ENCODE results near the gene DLEC1. TPM values are rescaled to one million over a fixed set of nuclear protein-coding genes. Genes with fewer than 3 reads are reported as not detected.
A peak's percentile ranks its signal among the peaks of the same experiment; 100 is the strongest.

The DLEC1 gene
- polyA plus RNA-seq, 1 experiment, result 0.04 TPM

DNA sequence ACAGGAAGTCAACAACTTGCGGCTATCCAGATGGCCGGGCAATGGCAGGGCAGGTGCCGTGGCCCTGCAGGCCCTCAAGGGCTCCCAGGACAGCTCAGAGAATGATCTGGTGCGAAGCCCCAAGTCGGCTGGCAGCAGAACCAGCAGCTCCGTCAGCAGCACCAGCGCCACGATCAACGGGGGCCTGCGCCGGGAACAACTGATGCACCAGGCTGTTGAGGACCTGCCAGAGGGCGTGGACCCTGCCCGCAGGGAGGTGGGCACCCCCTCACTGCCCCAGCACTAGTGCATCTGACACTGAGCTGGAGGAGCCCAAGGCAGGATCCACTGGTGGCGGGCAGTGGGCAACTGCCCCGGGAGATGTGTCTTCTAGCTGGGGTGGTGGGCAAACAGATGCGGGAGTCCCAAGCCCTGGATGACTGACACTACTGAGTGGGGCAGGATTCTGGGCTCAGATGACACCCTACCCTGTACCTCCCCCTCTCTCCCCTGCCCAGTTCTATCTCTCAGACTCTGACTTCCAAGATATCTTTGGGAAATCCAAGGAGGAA, 32.5 kb upstream of the DLEC1 start:
- H3K27ac ChIP-seq (ENCODE audit: low read depth, low read length), result no peak overlapping the region
- CTCF ChIA-PET, result interaction anchor here (0.8 to 1.1 kb wide), 3 partner anchors 9 to 192 kb away, joined by 3 to 7 read pairs (median 4); no protein-coding TSS in a partner anchor
- H3K27me3 ChIP-seq (ENCODE audit: control insufficient read depth, insufficient read depth, low read length), result no peaks in the 10 kb centered on the region
- POLR2A ChIA-PET, result no interaction called here
- no peak for DNase-seq (ENCODE audit: low read depth, low spot score)
- TF ChIP-seq, protein P1, sequence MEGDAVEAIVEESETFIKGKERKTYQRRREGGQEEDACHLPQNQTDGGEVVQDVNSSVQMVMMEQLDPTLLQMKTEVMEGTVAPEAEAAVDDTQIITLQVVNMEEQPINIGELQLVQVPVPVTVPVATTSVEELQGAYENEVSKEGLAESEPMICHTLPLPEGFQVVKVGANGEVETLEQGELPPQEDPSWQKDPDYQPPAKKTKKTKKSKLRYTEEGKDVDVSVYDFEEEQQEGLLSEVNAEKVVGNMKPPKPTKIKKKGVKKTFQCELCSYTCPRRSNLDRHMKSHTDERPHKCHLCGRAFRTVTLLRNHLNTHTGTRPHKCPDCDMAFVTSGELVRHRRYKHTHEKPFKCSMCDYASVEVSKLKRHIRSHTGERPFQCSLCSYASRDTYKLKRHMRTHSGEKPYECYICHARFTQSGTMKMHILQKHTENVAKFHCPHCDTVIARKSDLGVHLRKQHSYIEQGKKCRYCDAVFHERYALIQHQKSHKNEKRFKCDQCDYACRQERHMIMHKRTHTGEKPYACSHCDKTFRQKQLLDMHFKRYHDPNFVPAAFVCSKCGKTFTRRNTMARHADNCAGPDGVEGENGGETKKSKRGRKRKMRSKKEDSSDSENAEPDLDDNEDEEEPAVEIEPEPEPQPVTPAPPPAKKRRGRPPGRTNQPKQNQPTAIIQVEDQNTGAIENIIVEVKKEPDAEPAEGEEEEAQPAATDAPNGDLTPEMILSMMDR (IDR thresholded peaks at IDR 0.05; ENCODE audit: low read depth, low read length), result 0 out of 2 replicates have a peak, but pooled peaks have one; percentile 2
- no peaks in the 10 kb centered on the region for H3K9me3 ChIP-seq (ENCODE audit: control insufficient read depth, insufficient read depth, low read length)
- no peak overlapping the region for H3K4me3 ChIP-seq (ENCODE audit: low read depth, low read length)

DNA sequence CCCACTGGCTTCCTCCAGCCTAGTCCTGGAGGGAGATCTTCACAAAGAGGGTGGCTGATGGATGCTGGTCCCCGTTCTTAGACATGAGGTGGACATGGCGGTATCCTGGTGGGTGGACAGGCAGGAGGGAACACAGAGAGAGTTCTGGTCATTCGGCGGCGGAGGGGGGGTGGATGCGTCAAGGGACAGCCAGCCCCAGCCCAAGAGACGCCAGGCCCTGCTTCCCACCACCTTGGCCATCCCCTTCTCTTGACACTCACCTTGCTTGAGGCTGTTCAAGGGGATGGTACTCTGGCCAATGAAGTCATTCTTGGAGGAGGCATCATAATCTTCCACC, 31.3 kb upstream of the DLEC1 start:
- Histone ChIP-seq H3K27me3 (ENCODE audit: control insufficient read depth, insufficient read depth, low read length) (no peaks in the 10 kb centered on the region), H3K27ac (ENCODE audit: low read depth, low read length) (no peak overlapping the region), H3K4me3 (ENCODE audit: low read depth, low read length) (no peak overlapping the region), H3K9me3 (ENCODE audit: control insufficient read depth, insufficient read depth, low read length) (no peaks in the 10 kb centered on the region)
- TF ChIP-seq, protein P1 (IDR thresholded peaks at IDR 0.05; ENCODE audit: low read depth, low read length), result no peak
- ChIA-PET CTCF (interaction anchor here (1.1 kb wide), 1 partner anchor 11 kb away, joined by 7 read pairs; no protein-coding TSS in a partner anchor), POLR2A (no interaction called here)
- DNase-seq (ENCODE audit: low read depth, low spot score), result no peak

DNA sequence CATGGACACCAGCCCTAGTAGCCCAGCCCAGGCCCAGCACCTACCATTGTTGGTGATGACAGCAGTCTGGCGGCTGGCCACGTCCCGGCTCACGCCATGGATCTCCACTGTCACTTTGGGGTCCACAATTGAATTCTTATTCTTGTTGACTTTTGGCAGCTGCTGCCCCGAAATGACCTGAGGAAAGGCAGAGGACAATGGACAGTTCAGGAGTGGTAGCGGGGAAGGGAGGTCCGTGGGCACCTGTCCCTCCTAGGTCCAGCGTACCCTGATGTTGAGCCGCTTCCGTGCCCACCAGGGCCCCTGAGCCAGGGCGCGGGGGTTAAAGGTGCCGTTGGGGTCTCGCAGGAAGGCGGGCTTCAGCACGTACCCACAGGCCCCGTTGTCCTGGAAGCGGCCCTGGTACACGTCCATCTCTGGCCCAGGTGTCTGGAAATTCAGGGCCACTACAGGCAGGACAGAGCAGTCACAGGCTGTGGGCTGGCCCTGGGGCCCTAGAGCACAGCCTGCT, 30.8 kb upstream of the DLEC1 start:
- Histone ChIP-seq H3K4me3 (ENCODE audit: low read depth, low read length) (no peak overlapping the region), H3K27ac (ENCODE audit: low read depth, low read length) (no peak overlapping the region), H3K27me3 (ENCODE audit: control insufficient read depth, insufficient read depth, low read length) (no peaks in the 10 kb centered on the region), H3K9me3 (ENCODE audit: control insufficient read depth, insufficient read depth, low read length) (no peaks in the 10 kb centered on the region)
- CTCF ChIA-PET, result no interaction called here
- DNase-seq (ENCODE audit: low read depth, low spot score), result no peak
- POLR2A ChIA-PET, result no interaction called here
- TF ChIP-seq, protein P1 (IDR thresholded peaks at IDR 0.05; ENCODE audit: low read depth, low read length), result no peak

DNA sequence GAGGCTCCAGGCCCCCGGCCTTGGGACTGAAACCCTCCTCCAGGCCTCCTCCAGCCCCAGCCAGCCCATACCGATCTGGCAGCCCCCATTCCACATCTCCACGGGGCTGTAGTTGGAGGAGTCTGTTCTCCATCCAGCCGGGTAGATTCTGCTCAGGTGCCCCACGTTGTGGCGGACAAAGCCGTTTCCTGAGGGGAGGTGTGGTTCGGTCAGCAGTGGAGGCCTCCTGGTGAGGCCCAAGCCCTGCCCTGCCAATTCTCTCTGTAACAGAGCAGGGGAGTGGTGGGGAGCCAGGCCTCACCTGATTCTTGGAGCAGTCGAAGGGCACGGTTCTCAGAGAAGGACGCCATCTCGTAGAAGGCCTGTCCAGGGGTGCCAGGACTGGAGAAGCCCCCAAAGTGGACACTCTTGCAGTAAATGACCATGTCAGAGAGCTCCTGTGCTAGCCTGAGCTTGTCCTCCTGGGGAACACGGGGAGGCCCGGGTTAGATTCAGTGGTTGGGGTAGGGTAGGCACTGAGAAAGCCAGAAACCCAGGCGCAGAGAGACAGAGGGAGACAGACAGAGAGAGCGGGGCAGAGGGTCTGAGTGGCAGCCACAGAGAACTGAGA, 29.9 kb upstream of the DLEC1 start:
- POLR2A ChIA-PET, result interaction anchor here (0.9 kb wide), 1 partner anchor 11 kb away, joined by 3 read pairs; no protein-coding TSS in a partner anchor
- CTCF ChIA-PET, result no interaction called here
- Histone ChIP-seq H3K9me3 (ENCODE audit: control insufficient read depth, insufficient read depth, low read length) (no peaks in the 10 kb centered on the region), H3K27ac (ENCODE audit: low read depth, low read length) (no peak overlapping the region), H3K4me3 (ENCODE audit: low read depth, low read length) (no peak overlapping the region), H3K27me3 (ENCODE audit: control insufficient read depth, insufficient read depth, low read length) (no peaks in the 10 kb centered on the region)
- TF ChIP-seq, protein P1 (IDR thresholded peaks at IDR 0.05; ENCODE audit: low read depth, low read length), result no peak
- no peak for DNase-seq (ENCODE audit: low read depth, low spot score)
